ENCODE results near the gene CEACAM18.
A peak's percentile ranks its signal among the peaks of the same experiment; 100 is the strongest.
"Not testable (repeated sequence)": the region's sequence is repeated elsewhere in the genome, so short reads cannot be mapped to it uniquely, and the experiment has no call there.

CEACAM18 gene

GRCh38 chr19:51478381-51479234 is at the start of gene CEACAM18:
Gene CEACAM18, plus strand, starts transcription at chr19:51478539.
- no peaks in the 10 kb centered on the region for H3K27me3 Mint-ChIP-seq (ENCODE audit: low read depth)
- no peak within 1 kb of the TSS for H3K27ac Mint-ChIP-seq
- no peak for DNase-seq (ENCODE audit: low spot score)
- no peak within 1 kb of the TSS for H3K4me3 Mint-ChIP-seq
- H3K9me3 Mint-ChIP-seq = no peaks in the 10 kb centered on the region
- H3K4me1 Mint-ChIP-seq (ENCODE audit: low read depth) = peaks cover 7% of the 10 kb centered on the region
- H3K36me3 Mint-ChIP-seq (ENCODE audit: low read depth) = no peaks in the 10 kb centered on the region

GRCh38 chr19:51430221-51430620 is 48.1 kb upstream of the CEACAM18 start:
- Mint-ChIP-seq H3K36me3 (ENCODE audit: low read depth) (no peaks in the 10 kb centered on the region), H3K27ac (no peak overlapping the region), H3K9me3 (no peaks in the 10 kb centered on the region), H3K4me3 (no peak overlapping the region), H3K27me3 (ENCODE audit: low read depth) (no peaks in the 10 kb centered on the region), H3K4me1 (ENCODE audit: low read depth) (no peaks in the 10 kb centered on the region)
- DNase-seq (ENCODE audit: low spot score) = no peak

- Mint-ChIP-seq H3K36me3 (ENCODE audit: low read depth) (no peaks in the 10 kb centered on the region), H3K9me3 (no peaks in the 10 kb centered on the region), H3K4me3 (no peak overlapping the region), H3K27ac (no peak overlapping the region), H3K4me1 (ENCODE audit: low read depth) (no peaks in the 10 kb centered on the region), H3K27me3 (ENCODE audit: low read depth) (no peaks in the 10 kb centered on the region)
- DNase-seq (ENCODE audit: low spot score) = no peak
These were observed 47.2 kb upstream of the CEACAM18 start for GRCh38 chr19:51431124-51431523.

- H3K4me1 Mint-ChIP-seq (ENCODE audit: low read depth) = peaks cover 2% of the 10 kb centered on the region
- H3K4me3 Mint-ChIP-seq = no peak overlapping the region
- no peak for DNase-seq (ENCODE audit: low spot score)
- no peaks in the 10 kb centered on the region for H3K27me3 Mint-ChIP-seq (ENCODE audit: low read depth)
- no peaks in the 10 kb centered on the region for H3K36me3 Mint-ChIP-seq (ENCODE audit: low read depth)
- H3K27ac Mint-ChIP-seq = no peak overlapping the region
- no peaks in the 10 kb centered on the region for H3K9me3 Mint-ChIP-seq
These were observed 45.3 kb upstream of the CEACAM18 start for GRCh38 chr19:51433043-51433442.

- Mint-ChIP-seq H3K27ac (no peak overlapping the region), H3K9me3 (no peaks in the 10 kb centered on the region), H3K36me3 (ENCODE audit: low read depth) (no peaks in the 10 kb centered on the region), H3K4me1 (ENCODE audit: low read depth) (peaks cover 14% of the 10 kb centered on the region), H3K27me3 (ENCODE audit: low read depth) (no peaks in the 10 kb centered on the region), H3K4me3 (no peak overlapping the region)
- DNase-seq (ENCODE audit: low spot score) = no peak
These were observed 43.9 kb upstream of the CEACAM18 start for GRCh38 chr19:51434456-51434855.

GRCh38 chr19:51439021-51439465 is 39.3 kb upstream of the CEACAM18 start:
- no peak overlapping the region for H3K27ac Mint-ChIP-seq
- H3K9me3 Mint-ChIP-seq = no peaks in the 10 kb centered on the region
- H3K27me3 Mint-ChIP-seq (ENCODE audit: low read depth) = no peaks in the 10 kb centered on the region
- peak; percentile 50 for DNase-seq (ENCODE audit: low spot score)
- no peak overlapping the region for H3K4me3 Mint-ChIP-seq
- H3K36me3 Mint-ChIP-seq (ENCODE audit: low read depth) = no peaks in the 10 kb centered on the region
- peaks cover 47% of the 10 kb centered on the region for H3K4me1 Mint-ChIP-seq (ENCODE audit: low read depth)

- H3K4me3 Mint-ChIP-seq = no peak overlapping the region
- DNase-seq (ENCODE audit: low spot score) = no peak
- H3K9me3 Mint-ChIP-seq = no peaks in the 10 kb centered on the region
- H3K36me3 Mint-ChIP-seq (ENCODE audit: low read depth) = no peaks in the 10 kb centered on the region
- H3K27ac Mint-ChIP-seq = no peak overlapping the region
- H3K27me3 Mint-ChIP-seq (ENCODE audit: low read depth) = no peaks in the 10 kb centered on the region
- peaks cover 50% of the 10 kb centered on the region for H3K4me1 Mint-ChIP-seq (ENCODE audit: low read depth)
These were observed 38.3 kb upstream of the CEACAM18 start for GRCh38 chr19:51440052-51440451.

- Mint-ChIP-seq H3K27ac (peak overlapping the region; percentile 89), H3K36me3 (ENCODE audit: low read depth) (no peaks in the 10 kb centered on the region), H3K9me3 (peaks cover 5% of the 10 kb centered on the region), H3K4me1 (ENCODE audit: low read depth) (peaks cover 51% of the 10 kb centered on the region), H3K27me3 (ENCODE audit: low read depth) (no peaks in the 10 kb centered on the region), H3K4me3 (peak overlapping the region; percentile 90)
- DNase-seq (ENCODE audit: low spot score) = peak; percentile 77
These were observed 37.4 kb upstream of the CEACAM18 start for GRCh38 chr19:51440846-51441409.

GRCh38 chr19:51441410-51442390 is 36.6 kb upstream of the CEACAM18 start:
- Mint-ChIP-seq H3K4me1 (ENCODE audit: low read depth) (peaks cover 54% of the 10 kb centered on the region), H3K27ac (peak overlapping the region; percentile 89), H3K9me3 (peaks cover 5% of the 10 kb centered on the region), H3K27me3 (ENCODE audit: low read depth) (no peaks in the 10 kb centered on the region), H3K4me3 (peak overlapping the region; percentile 90), H3K36me3 (ENCODE audit: low read depth) (no peaks in the 10 kb centered on the region)
- DNase-seq (ENCODE audit: low spot score) = peak; percentile 96

GRCh38 chr19:51447510-51447909 is 30.8 kb upstream of the CEACAM18 start:
- H3K27me3 Mint-ChIP-seq (ENCODE audit: low read depth); H3K27ac Mint-ChIP-seq; DNase-seq (ENCODE audit: low spot score): not testable (repeated sequence)
- Mint-ChIP-seq H3K36me3 (ENCODE audit: low read depth) (peaks cover 10% of the 10 kb centered on the region), H3K9me3 (peaks cover 20% of the 10 kb centered on the region), H3K4me3 (peak overlapping the region; percentile 76), H3K4me1 (ENCODE audit: low read depth) (peaks cover 40% of the 10 kb centered on the region)

- H3K9me3 Mint-ChIP-seq = peaks cover 20% of the 10 kb centered on the region
- peak overlapping the region; percentile 46 for H3K27ac Mint-ChIP-seq
- peak overlapping the region; percentile 76 for H3K4me3 Mint-ChIP-seq
- no peaks in the 10 kb centered on the region for H3K27me3 Mint-ChIP-seq (ENCODE audit: low read depth)
- peaks cover 10% of the 10 kb centered on the region for H3K36me3 Mint-ChIP-seq (ENCODE audit: low read depth)
- no peak for DNase-seq (ENCODE audit: low spot score)
- peaks cover 35% of the 10 kb centered on the region for H3K4me1 Mint-ChIP-seq (ENCODE audit: low read depth)
These were observed 30.3 kb upstream of the CEACAM18 start for GRCh38 chr19:51448011-51448410.

GRCh38 chr19:51448411-51449016 is 29.8 kb upstream of the CEACAM18 start:
- Mint-ChIP-seq H3K4me1 (ENCODE audit: low read depth) (peaks cover 33% of the 10 kb centered on the region), H3K27ac (peak overlapping the region; percentile 46), H3K36me3 (ENCODE audit: low read depth) (peaks cover 10% of the 10 kb centered on the region), H3K9me3 (peaks cover 20% of the 10 kb centered on the region), H3K4me3 (peak overlapping the region; percentile 76), H3K27me3 (ENCODE audit: low read depth) (no peaks in the 10 kb centered on the region)
- peak; percentile 72 for DNase-seq (ENCODE audit: low spot score)

GRCh38 chr19:51450730-51451307 is 27.5 kb upstream of the CEACAM18 start:
- no peak overlapping the region for H3K4me3 Mint-ChIP-seq
- DNase-seq (ENCODE audit: low spot score) = peak; percentile 46

More at GRCh38 chr19:51450730-51451307, 27.5 kb upstream of the CEACAM18 start:
- Mint-ChIP-seq H3K36me3 (ENCODE audit: low read depth) (peaks cover 10% of the 10 kb centered on the region), H3K4me1 (ENCODE audit: low read depth) (peaks cover 30% of the 10 kb centered on the region), H3K27me3 (ENCODE audit: low read depth) (no peaks in the 10 kb centered on the region), H3K27ac (no peak overlapping the region), H3K9me3 (peaks cover 16% of the 10 kb centered on the region)
